Stimulated activated CD4-positive, alpha-beta T cell treated with anti-CD3 and anti-CD28 coated beads, Interleukin-2, amount 100 ng/mL, for 48 hours (primary cell): ENCODE results near the gene STX18.
A peak's percentile ranks its signal among the peaks of the same experiment; 100 is the strongest.
"Not testable (repeated sequence)": the region's sequence is repeated elsewhere in the genome, so short reads cannot be mapped to it uniquely, and the experiment has no call there.

ENCODE experiments used
- DNase-seq, 2 donors: peaks; one replicate each; pipeline ENCODE4 v3.0.0-alpha.2; 2020

STX18 gene

DNA sequence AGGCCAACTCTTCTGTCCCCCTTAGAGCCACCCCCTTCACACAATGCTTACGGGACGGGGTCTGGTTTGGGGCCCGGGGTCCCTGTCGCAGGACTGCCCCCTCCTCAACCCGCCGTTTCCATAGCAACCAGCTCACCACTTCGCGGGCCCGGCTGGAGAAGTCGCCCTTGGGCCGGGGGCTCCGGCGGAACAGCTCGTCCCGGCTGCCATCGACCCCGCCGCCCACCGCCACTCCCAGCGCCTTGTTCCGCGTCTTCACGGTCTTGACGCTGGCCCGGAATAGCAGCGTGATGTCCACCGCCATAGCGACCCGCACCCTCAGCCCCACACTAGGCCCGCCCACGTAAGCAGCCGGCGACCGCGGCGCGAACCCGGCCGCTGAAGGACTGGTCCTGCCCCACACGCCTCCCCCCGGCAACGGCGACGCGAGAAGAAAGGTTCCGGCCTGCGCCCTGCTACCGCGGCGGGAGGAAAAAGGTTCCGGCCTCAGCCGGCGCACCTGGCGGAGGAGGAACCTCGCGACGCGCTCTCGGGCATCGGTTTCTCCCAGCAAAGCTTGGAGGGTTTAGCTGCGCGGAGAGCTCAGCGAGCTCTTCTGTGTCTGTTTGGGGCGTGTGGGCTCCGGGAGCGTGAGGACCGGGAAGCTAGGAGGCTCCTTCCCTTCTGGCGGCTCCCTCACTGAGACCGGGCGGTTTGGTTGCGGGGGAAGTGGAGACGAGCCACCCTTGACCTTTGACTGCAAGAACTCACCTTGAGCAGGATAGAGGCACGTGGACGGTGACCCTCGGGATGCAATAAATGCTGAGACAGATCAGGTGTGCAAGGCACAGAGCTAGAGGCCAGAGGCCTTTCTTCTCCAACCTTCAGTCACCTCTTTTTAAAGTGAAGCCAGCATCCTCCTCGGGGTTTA, at the start of gene STX18:
Gene STX18, minus strand, starts transcription at position 388 of the 910 bp plus-strand sequence. Its CDS starts 84 bp downstream, at position 304.
- DNase-seq = peak; percentile 89 to 92

DNA sequence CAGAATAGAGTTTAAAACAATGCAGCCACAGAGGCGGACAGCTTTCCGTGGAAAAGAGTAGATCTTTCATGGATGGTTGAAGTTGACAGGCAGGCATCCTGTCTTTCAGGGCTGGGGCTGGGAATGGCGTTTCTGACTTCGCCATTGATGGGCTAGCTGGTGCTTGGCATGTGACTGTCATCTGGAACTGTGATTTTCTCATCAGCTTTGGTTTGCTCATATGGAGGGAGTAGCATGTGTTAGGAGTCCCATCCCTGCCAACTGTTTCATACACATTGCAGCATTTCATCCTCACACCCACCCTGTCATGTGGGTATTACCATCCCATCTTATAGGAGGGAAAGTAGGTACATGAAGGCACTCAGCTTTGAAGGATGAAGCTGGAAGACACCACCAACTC, 49.2 kb upstream of the STX18 start:
- DNase-seq = no peak

DNA sequence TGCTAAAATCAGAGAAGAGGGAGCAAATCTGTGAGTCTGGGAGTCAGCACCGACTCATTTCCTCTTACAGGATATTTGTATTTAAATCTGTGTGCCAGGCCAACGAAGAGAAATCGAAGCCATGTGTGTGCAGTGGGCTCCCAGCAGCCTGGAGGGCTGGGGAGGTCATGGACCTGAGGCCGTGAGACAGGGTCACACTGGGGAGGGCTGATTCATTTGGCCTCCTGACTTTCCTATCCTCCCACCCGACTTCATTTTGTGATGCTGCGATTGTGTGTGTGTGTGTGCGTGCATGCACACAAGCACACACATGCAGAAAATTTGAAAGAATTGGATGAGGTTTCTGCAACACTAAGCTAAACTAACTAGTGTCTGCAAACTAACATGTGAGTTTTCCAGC, 48.7 kb upstream of the STX18 start:
- no peak for DNase-seq

DNA sequence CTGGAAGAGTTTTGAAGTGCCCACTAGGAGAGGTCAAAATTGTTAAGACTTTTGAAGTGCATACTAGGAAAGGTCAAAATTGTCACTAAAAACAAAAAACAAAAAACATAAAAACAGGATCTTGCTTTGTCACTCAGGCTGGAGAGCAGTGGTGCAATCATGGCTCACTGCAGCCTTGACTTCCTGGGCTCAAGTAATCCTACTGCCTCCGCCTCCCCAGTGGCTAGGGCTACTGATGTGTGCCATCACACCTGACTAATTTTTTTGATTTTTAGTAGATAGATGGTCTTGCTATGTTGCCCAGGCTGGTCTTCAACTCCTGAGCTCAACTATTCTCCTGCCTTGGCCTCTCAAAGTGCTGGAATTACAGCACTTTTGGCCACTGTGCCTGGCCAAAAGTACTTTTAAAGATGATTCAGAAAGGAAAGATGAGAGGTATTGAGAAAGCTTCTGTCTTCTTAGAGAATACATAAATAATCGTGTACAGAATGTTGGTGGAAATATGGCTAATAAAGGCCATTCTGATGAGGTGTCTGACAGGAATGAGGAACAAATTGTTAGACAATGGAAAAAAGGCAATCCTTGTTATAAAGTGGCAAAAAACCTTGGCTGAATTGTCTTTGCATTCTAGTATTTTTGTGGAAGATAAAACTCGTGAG, 43.3 kb upstream of the STX18 start:
- no peak for DNase-seq

DNA sequence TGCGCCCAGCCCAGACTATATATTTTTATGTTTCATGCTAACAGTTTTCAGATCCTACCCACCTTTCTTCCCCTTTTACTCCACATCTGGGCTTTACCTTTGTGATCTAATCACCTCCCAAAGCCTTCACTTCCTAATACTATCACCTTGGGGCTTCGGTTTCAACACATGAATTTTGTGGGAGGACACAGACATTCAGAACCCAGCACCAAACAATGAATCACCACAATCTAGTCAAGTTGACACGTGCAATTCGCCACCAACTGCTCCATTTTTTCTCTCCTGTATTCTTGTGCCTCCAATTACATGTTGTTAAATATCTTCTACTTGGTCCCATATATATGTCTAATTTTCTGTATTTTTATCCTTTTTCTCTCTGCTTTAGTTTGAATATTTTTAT, 41.8 kb upstream of the STX18 start:
- DNase-seq = no peak

DNA sequence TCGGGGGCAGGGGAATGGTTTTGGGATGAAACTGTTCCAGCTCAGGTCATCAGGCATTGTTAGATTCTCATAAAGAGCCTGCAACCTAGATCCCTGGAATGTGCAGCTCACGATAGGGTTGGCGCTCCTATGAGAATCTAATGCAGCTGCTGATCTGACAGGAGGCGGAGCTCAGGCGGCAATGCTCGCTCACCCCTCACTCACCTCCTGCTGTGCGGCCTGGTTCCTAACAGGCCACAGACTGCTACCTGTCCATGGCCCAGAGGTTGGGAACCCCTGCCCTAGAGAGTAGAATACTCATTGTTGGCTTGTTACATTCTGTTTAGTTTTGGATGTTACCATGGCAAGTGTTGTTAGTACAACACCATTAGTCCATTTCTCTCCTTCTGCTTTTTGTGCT, 40.8 kb upstream of the STX18 start:
- DNase-seq = no peak

DNA sequence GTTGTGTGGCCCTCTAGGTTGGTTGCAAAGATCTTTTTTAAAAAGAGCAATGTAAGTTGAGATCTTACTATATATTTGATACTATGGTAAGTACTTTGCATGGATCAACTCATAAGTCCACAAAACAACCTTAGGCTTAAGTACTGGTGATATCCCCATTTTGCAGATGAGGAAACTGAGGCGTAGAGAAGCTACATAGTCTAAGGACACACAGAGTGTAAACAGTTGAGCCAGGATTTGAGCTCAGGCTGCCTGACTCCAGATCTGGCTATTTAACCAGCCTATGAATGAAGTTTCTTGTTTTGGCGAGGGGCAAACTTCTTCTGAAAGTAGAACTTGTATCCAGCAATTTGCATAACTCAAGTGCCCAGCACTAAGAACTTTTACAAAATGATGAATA, 38.6 kb upstream of the STX18 start:
- no peak for DNase-seq

DNA sequence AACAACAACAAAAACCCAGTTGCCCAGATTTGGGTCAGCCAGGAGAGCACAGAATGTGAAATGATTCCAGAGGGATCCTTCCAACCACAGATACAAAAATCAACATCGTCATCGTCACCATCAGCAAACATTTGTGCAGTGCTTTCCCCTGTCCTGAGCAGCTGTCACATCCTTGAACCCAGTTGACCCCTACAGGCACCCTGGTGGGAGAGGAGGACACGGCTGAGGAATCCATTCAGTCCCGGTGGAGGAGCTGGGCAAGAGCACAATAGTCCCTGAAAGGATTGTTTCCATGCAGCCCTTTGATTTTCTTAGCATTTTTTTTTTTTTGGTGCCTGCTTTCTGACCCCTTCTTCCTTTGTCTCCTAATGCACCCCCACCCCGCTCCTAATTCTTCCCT, 37.1 kb upstream of the STX18 start:
- DNase-seq = no peak

DNA sequence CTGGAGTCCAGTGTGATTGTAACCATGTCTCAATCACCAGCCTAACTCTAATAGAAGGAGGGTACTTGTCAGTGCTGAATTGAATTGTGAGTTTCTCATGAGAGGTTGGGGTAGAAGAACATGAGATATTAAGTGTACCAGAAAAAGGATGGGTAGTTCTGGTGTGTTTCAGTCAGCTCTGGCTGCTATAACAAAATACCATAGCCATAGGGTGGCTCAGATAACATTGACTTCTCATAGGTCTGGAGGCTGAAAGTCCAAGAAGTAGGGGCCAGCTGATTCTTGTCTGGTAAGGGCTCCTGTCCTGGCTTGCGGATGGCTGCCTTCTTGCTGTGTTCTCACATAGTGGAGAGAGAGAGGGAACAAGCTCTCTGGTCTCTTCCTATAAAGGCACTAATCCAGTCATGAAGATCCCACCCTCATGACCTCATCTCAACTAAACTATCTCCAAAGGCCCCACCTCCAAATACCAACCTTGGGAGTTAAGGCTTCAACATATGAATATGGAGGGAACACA, 35.6 kb upstream of the STX18 start:
- DNase-seq = no peak

DNA sequence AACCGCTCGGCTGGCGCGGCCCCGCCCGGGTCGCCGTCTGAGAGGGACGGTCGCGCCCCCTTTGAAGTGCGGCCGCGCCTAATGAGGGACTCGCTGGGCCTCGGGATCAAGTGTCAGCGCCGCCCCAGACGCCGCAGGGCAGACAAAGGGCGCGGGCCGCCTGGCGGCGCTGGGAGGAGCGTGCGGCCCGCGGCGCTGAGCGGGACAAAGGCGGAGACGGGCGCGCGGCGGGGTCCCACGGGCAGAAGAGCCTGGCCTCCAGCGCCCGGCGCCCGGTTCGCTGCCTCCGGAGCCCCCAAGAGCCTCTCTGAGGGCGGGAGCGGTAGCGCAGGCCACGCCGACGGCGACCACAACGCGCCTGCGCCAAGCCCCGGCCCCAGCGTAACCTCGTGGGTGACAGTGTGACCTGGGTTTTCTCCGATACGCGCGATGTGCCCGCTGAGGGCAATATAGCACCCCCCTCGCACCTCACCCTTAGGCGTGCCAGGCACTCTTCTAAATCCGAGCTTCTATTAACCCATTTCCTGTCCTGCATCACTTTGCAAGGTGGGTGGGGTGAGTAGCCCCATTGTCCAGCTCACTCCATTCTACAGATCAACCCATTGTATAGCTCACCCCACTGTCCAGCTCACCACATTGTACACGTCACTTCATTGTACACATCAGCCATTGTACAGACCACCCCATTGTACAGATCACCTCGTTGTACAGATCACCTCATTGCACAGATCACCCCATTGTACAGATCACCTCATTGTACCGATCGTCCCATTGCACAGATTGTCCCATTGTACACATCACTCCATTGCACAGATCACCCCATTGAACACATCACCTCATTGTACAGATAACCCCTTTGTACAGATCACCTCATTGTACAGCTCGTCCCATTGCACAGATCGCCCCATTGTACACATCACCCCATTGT, 33.7 kb upstream of the STX18 start:
- peak; percentile 40 to 59 for DNase-seq

DNA sequence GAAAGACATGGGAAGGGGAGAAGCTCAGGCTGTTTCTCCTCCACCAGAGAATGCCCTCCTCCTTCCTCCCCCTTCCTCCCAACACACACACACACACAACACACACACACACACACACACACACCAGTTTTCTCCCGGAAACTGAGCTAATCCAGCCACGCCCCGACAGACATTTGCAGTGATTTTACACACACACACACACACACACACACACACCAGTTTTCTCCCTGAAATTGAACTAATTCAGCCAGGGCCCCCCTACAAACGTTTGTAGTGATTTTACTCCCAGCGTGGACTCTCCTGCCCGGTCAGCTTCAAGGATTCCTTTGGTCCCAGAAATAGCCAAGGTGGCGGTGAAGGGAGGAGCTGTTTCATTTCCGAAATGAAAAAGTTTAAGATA, 32.9 kb upstream of the STX18 start:
- DNase-seq = no peak

DNA sequence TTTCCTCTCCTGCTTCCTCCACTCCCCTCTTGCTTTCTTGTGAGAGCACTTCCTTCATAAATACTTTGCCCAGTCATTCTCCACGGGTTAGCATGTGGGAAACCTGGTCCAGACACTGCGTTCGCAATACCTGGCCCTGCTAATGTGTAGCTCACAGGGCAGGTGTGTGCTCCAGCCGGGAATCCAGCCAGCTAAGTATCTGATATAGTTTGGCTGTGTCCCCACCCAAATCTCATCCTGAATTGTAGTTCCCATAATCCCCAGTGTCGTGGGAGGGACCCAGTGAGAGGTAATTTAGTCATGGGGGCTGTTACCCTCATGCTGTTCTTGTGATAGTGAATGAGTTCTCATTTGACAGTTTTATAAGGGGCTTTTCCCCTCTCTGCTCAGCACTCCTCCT, 32.2 kb upstream of the STX18 start:
- no peak for DNase-seq

DNA sequence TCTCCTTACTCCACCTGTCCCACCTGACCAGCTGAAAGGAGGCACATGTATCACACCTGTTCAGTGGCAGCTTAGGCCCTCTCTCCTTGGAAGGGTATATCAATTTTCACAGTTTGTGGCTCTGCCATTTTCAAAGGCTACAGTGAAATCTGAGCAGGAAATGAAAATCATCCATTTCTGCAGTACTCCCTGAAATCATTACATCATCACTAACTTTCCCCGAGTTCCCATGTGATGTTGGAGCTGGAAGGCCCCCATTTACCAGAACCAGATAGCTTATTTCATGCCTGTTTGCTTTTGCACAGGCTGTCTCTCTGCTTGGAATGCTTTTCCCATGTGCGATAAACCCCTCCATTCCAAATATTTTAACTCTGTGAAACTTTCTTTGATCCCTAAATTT, 31.0 kb upstream of the STX18 start:
- no peak for DNase-seq

DNA sequence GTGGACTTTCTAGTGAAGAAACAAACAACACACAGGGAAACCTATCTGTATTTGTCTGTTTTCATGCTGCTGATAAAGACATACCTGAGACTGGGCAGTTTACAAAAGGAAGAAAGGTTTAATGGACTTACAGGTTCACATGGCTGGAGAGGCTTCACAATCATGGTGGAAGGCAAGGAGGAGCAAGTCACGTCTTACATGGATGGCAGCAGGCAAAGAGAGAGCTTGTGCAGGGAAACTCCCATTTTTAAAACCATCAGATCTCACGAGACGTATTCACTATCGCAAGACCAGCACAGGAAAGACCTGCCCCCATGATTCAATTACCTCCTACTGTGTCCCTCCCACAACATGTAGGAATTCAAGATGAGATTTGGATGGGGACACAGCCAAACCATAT, 28.0 kb upstream of the STX18 start:
- DNase-seq = not testable (repeated sequence)

DNA sequence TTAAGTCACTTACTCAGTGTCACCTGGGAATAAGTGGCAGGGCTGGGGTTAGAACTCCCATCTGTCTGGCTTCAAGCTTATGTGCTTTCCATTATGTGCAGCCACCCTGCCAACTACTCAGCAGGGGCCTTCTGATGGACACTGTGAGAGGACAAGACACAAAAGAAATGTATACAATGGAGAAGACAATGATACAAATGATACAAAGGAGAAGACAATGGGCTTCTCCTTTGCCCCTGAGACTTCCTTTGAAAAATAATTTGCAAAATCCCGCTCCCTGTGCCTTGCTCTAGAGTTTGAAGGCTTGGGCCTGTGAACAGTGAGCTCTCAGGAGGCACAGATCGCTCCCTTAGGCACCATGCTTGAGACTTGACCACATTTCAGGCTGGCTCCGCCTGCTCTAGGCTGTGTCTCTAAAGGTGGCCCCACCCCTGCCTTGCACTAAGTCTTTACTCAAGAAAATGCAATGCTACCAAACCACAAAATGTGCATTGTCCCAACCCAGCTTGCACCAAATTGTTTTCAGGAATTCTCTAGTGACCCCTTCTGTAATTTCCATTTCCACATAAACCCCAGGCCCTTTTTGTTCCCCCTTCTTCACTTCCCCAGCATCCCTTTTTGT, 27.1 kb upstream of the STX18 start:
- no peak for DNase-seq

DNA sequence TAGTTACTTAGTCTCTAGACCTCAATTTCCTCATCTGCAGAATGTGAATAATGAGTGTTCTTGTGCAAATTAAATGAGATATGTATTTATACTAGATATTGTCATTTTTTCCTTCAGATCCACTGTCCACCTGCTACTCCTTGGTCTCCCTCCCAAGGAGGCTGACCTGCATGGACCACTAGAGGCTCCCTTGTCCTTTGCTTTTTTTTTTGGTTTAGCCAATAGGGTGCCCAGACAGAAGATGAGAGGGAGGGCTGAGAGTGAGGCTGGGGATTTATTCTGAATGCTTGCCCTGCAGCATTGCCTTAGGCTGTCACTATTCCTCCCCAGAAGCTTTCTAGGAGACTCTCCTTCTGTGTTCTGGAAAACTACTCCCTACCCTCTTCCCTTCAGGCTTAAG, 24.5 kb upstream of the STX18 start:
- not testable (repeated sequence) for DNase-seq

DNA sequence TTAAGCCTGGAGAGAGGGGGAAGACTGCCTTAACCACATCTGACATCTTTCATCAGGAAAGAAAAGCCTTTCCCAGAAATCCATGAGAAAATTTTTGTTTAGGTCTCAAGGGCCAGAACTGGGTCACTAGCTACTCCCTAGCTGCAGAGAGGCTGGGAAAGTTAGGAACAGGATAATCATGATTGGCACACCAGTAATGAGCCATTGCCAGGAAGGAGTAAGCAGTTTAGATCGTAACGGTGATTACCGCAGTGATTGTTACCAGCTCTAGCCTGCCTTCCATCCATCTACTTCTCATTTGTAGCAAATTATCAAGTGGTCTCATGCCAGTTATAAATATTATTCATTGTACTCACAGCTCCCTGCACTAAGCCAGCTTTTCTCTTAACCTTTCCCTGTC, 22.7 kb upstream of the STX18 start:
- no peak for DNase-seq

DNA sequence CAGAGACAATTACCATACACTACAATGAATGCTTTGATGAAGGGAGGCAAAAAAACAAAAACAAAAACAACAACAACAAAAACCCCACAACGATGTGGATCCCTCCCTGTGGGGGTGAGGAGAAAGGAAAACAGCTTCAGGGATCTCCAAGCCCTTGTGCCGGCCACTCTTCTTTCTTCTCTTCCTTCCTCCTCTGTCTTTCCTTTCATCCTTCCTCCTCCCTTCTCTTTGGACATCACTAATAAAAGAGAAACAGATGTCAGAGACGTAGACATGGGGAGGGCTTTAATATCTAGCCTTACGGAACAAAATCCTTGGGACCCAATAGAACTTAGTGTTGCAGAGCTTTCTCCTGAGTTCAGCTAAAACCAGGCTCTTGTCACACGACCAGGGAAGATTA, 18.8 kb upstream of the STX18 start:
- DNase-seq = no peak

DNA sequence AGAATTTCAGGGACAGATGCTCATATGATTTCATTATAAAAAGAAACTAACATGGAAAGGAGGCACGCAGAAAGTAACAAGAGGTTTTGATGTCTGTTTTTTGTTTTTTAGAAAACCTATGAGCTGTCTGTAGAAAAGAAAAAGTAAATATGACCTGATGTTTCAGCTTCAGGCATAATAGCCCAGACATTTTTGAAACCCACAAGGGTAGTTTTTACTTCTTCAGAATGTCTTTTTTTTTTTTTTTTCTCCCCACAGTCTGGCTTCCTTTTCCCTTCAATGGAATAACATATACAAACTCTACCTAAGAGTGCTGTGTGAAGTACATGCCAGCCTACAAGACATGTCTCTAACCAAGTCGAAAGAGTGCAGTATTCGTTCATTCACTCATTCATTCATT, 18.3 kb upstream of the STX18 start:
- no peak for DNase-seq

DNA sequence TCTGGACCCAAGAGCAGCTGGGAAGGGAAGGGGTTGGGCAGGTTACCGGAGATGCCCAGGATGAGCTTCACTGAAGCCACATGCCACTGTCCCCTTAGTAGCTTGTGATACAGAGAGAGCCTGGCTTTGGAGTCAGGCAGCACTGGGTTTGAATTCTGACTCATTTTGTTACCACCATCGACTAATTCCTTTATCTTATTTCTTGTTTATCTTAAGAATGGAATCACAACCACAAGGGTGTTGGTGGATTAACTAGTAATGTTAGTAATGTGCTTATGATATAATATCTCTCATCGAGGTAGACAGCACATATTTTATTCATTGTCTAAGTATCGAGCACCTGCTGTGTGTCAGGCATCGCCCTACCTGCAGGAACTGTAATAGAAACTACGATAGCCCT, 17.7 kb upstream of the STX18 start:
- DNase-seq = no peak

DNA sequence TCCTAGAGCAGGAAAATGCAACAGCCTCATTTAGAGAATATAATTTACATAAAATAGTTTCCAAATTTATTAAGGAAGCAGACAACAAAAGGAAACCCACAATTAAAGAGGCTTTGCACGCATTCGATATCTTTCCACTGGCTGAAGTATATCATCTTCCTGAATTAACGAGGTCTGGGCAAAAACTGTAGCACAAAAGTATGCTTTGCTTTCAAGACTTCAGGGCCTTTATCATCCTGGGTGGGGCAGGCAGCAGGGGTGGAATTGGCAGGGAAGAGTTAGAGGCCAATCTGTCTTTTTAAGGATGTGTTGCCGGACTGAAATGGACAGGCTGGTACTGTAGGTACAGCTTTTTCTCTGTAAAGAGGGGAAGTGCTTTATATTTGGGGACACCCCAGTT, 17.0 kb upstream of the STX18 start:
- DNase-seq = no peak

DNA sequence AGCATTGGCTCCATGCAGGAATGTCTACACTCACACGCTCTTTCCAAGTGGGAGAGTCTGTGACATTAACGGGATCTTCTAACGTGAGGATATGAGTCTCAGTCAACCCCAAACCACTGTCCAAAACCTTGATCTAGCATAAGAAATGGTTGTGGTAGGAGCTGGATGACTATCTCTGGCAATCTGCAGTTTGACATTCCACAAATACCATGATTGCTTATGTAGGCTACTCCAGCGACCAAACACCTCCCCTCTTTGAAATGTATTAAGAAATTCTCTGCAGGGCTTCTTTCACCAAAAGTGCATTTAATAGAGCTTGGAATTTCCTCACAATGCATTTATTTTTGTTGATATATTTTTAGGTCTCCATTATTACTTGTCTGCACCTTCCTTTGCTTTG, 14.1 kb upstream of the STX18 start:
- no peak for DNase-seq

DNA sequence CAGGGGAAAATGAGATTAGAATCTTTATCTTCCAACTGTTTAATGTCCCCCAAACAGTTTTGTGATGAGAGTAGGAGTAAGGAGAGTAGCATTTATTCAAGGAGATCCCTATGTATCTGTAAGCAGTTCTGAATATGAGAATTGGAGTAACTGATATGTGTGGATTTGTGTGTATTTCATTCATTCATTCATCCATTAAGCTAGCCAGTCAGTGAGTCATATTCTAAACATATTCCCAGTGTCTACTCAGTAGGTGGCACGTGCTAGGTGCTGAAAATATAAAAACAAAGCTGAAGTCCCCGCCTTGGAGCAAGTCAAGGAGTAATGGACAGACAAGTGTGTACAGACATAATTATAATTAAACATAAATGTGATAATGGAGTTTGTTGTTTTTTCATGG, 12.4 kb upstream of the STX18 start:
- no peak for DNase-seq
